Endothelial cell (in vitro differentiated cells): ENCODE results near the gene RBP2. TPM values are rescaled to one million over a fixed set of nuclear protein-coding genes. Genes with fewer than 3 reads are reported as not detected.

ENCODE experiments used
- DNase-seq: peaks from one replicate; pipeline ENCODE4 v3.0.0; 2021; ENCODE audit warnings: low spot score
- H3K27ac Mint-ChIP-seq: one replicate; pipeline ENCODE4 v1.8.0; 2021; ENCODE audit warnings: mixed read lengths, inconsistent platforms; ENCODE audit not compliant: unreplicated experiment
- H3K27me3 Mint-ChIP-seq: one replicate; pipeline ENCODE4 v1.8.0; 2021; ENCODE audit warnings: mild to moderate bottlenecking, moderate library complexity, mixed read lengths, inconsistent platforms; ENCODE audit not compliant: unreplicated experiment
- H3K36me3 Mint-ChIP-seq: one replicate; pipeline ENCODE4 v1.8.0; 2021; ENCODE audit warnings: mild to moderate bottlenecking, low read depth, mixed read lengths, inconsistent platforms; ENCODE audit not compliant: unreplicated experiment
- H3K4me1 Mint-ChIP-seq: one replicate; pipeline ENCODE4 v1.8.0; 2021; ENCODE audit warnings: mild to moderate bottlenecking, mixed read lengths, inconsistent platforms; ENCODE audit not compliant: unreplicated experiment
- H3K4me3 Mint-ChIP-seq: one replicate; pipeline ENCODE4 v1.8.0; 2021; ENCODE audit warnings: mild to moderate bottlenecking, mixed read lengths, inconsistent platforms; ENCODE audit not compliant: unreplicated experiment
- H3K9me3 Mint-ChIP-seq: one replicate; pipeline ENCODE4 v1.8.0; 2021; ENCODE audit warnings: mixed read lengths, inconsistent platforms; ENCODE audit not compliant: unreplicated experiment
- CTCF ChIP-seq: fragments of 200-600 bp; sonication (generic); IDR thresholded peaks from one replicate; pipeline ENCODE4 v1.5.0; 2021; ENCODE audit warnings: antibody characterized with exemption; ENCODE audit not compliant: unreplicated experiment
- total RNA-seq: library from RNA; stranded (reverse); fragmentation: NEBNext Ultra II Directional; extraction: Animal tissue kit (Norgen Biotek cat#: 25700); gene quantifications from one replicate; pipeline ENCODE4 v1.2.1, GENCODE V29; 2021; ENCODE audit not compliant: unreplicated experiment

Gene RBP2
- total RNA-seq, 1 donor from 2014 or later: not detected

DNA sequence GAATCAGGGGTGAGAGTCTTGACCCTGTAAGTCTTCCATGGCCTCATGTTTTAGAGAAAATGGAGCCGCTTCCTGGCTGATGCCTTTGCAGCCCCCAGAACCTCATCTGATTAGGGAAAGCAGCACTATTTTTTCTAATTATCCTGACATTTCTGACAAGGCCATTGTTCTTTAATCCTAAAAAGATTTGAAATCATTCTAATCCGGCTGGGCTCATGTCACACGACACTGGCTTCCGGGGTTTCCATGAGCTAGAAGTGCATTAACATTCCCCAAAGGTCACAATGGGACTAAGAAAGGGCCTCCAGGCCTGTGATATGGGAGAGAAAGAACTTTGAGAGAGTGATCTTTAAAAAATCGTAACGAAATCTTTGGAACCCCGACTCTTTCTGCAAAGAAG, 33.1 kb downstream of the RBP2 start:
- H3K4me1 Mint-ChIP-seq: no peaks in the 10 kb centered on the region
- no peak overlapping the region for H3K27ac Mint-ChIP-seq
- DNase-seq: no peak
- H3K27me3 Mint-ChIP-seq: no peaks in the 10 kb centered on the region
- H3K4me3 Mint-ChIP-seq: no peak overlapping the region
- no peaks in the 10 kb centered on the region for H3K36me3 Mint-ChIP-seq
- H3K9me3 Mint-ChIP-seq: no peaks in the 10 kb centered on the region
- TF ChIP-seq CTCF: no peak

GRCh38 chr3:139441656-139442055, 34.7 kb downstream of the RBP2 start:
- no peaks in the 10 kb centered on the region for H3K9me3 Mint-ChIP-seq
- H3K27ac Mint-ChIP-seq: no peak overlapping the region
- H3K27me3 Mint-ChIP-seq: no peaks in the 10 kb centered on the region
- TF ChIP-seq CTCF: no peak
- no peak overlapping the region for H3K4me3 Mint-ChIP-seq
- no peaks in the 10 kb centered on the region for H3K36me3 Mint-ChIP-seq
- no peak for DNase-seq
- peaks cover 4% of the 10 kb centered on the region for H3K4me1 Mint-ChIP-seq

DNA sequence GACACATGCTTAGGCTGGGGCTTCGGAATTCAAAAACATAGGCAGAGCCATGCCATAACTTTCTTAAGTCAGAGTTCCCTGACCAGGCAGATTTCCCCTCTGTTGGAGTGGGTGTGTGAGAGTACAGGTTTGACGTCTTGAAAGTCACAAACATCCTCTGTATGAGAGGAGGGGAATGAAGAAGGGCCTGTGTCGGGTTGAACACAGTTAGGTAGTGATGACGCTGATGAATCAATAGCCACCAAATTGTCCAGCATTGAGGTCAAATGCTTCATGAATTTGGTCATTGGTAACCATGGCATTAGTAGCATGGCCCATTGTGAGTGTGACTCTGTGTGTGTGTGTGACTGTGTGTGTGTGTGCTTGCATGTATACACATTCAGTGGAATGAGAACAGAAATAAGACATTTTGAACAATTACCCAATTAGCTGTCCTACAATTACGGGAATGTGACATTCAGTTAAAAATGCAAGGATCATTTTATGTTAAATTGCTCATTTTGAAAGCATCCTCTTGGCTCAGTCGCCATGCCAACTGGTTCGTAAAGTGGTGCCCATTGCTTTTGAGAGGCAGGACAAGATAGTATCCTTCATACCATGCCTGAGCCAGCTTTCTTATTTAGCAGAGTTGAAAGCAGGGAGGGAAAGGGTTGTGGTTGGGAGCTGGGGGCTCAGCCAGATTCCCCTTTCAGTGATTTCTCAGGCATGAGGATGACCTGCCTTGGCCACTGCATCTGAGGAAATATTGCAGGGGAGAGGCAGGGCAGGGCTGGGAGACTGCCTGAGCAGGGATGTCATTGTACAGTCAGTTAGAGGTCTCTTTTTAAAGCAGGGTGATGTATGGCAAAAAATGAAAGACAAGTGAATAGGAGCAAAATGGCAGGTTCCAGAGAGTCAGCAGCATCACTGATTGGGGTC, 35.4 kb downstream of the RBP2 start:
- H3K27ac Mint-ChIP-seq: no peak overlapping the region
- H3K4me3 Mint-ChIP-seq: no peak overlapping the region
- no peaks in the 10 kb centered on the region for H3K36me3 Mint-ChIP-seq
- H3K4me1 Mint-ChIP-seq: peaks cover 4% of the 10 kb centered on the region
- no peaks in the 10 kb centered on the region for H3K27me3 Mint-ChIP-seq
- H3K9me3 Mint-ChIP-seq: no peaks in the 10 kb centered on the region
- no peak for DNase-seq
- TF ChIP-seq CTCF: no peak

- peaks cover 7% of the 10 kb centered on the region for H3K4me1 Mint-ChIP-seq
- no peaks in the 10 kb centered on the region for H3K36me3 Mint-ChIP-seq
- no peak for TF ChIP-seq CTCF
- no peaks in the 10 kb centered on the region for H3K9me3 Mint-ChIP-seq
- no peak overlapping the region for H3K27ac Mint-ChIP-seq
- no peak overlapping the region for H3K4me3 Mint-ChIP-seq
- no peak for DNase-seq
- no peaks in the 10 kb centered on the region for H3K27me3 Mint-ChIP-seq
Observed at GRCh38 chr3:139439278-139439677, 37.0 kb downstream of the RBP2 start.

- H3K9me3 Mint-ChIP-seq: no peaks in the 10 kb centered on the region
- DNase-seq: no peak
- H3K36me3 Mint-ChIP-seq: no peaks in the 10 kb centered on the region
- H3K27ac Mint-ChIP-seq: peak overlapping the region; percentile 24
- H3K4me3 Mint-ChIP-seq: no peak overlapping the region
- peaks cover 3% of the 10 kb centered on the region for H3K27me3 Mint-ChIP-seq
- no peak for TF ChIP-seq CTCF
- H3K4me1 Mint-ChIP-seq: peaks cover 11% of the 10 kb centered on the region
Observed at GRCh38 chr3:139434764-139435307, 41.5 kb downstream of the RBP2 start.
